ENCODE data around the gene KRTAP5-4.
"Not testable (repeated sequence)": the region's sequence is repeated elsewhere in the genome, so short reads cannot be mapped to it uniquely, and the experiment has no call there.

Gene KRTAP5-4

GRCh38 chr11:1603629-1604028 lies 18.3 kb downstream of the KRTAP5-4 start:
- no peaks in the 10 kb centered on the region for H3K27me3 ChIP-seq (ENCODE audit: control insufficient read depth in 1 of 2, insufficient read depth in 2 of 2, low read length in 2 of 2)
- H3K4me1 ChIP-seq (ENCODE audit: control insufficient read depth in 1 of 2, insufficient read depth in 2 of 2, low read length in 2 of 2): no peaks in the 10 kb centered on the region
- H3K4me3 ChIP-seq (ENCODE audit: low read depth in 1 of 2, low read length in 2 of 2): no peak overlapping the region
- H3K9me3 ChIP-seq (ENCODE audit: control insufficient read depth in 1 of 2, low read length in 2 of 2): no peaks in the 10 kb centered on the region
- H3K36me3 ChIP-seq (ENCODE audit: control insufficient read depth in 1 of 2, insufficient read depth in 2 of 2, low read length in 2 of 2): no peaks in the 10 kb centered on the region
- no peak overlapping the region for H3K9ac ChIP-seq (ENCODE audit: low read depth in 1 of 2, low read length in 2 of 2)
- no peak overlapping the region for H3K27ac ChIP-seq (ENCODE audit: low read depth, low read length)

GRCh38 chr11:1601663-1602062 lies 20.3 kb downstream of the KRTAP5-4 start:
- H3K4me1 ChIP-seq (ENCODE audit: control insufficient read depth in 1 of 2, insufficient read depth in 2 of 2, low read length in 2 of 2); H3K27me3 ChIP-seq (ENCODE audit: control insufficient read depth in 1 of 2, insufficient read depth in 2 of 2, low read length in 2 of 2); H3K36me3 ChIP-seq (ENCODE audit: control insufficient read depth in 1 of 2, insufficient read depth in 2 of 2, low read length in 2 of 2); H3K9ac ChIP-seq (ENCODE audit: low read depth in 1 of 2, low read length in 2 of 2); H3K4me3 ChIP-seq (ENCODE audit: low read depth in 1 of 2, low read length in 2 of 2); H3K9me3 ChIP-seq (ENCODE audit: control insufficient read depth in 1 of 2, low read length in 2 of 2); H3K27ac ChIP-seq (ENCODE audit: low read depth, low read length): not testable (repeated sequence)

- H3K9ac ChIP-seq (ENCODE audit: low read depth in 1 of 2, low read length in 2 of 2): no peak overlapping the region
- peaks cover 0 to 18% of the 10 kb centered on the region in 2 donors for H3K4me1 ChIP-seq (ENCODE audit: control insufficient read depth in 1 of 2, insufficient read depth in 2 of 2, low read length in 2 of 2)
- H3K27me3 ChIP-seq (ENCODE audit: control insufficient read depth in 1 of 2, insufficient read depth in 2 of 2, low read length in 2 of 2): peaks cover 0 to 3% of the 10 kb centered on the region in 2 donors
- no peaks in the 10 kb centered on the region for H3K9me3 ChIP-seq (ENCODE audit: control insufficient read depth in 1 of 2, low read length in 2 of 2)
- H3K27ac ChIP-seq (ENCODE audit: low read depth, low read length): no peak overlapping the region
- no peaks in the 10 kb centered on the region for H3K36me3 ChIP-seq (ENCODE audit: control insufficient read depth in 1 of 2, insufficient read depth in 2 of 2, low read length in 2 of 2)
- H3K4me3 ChIP-seq (ENCODE audit: low read depth in 1 of 2, low read length in 2 of 2): no peak overlapping the region
These were observed 21.3 kb downstream of the KRTAP5-4 start for GRCh38 chr11:1600626-1601025.

DNA sequence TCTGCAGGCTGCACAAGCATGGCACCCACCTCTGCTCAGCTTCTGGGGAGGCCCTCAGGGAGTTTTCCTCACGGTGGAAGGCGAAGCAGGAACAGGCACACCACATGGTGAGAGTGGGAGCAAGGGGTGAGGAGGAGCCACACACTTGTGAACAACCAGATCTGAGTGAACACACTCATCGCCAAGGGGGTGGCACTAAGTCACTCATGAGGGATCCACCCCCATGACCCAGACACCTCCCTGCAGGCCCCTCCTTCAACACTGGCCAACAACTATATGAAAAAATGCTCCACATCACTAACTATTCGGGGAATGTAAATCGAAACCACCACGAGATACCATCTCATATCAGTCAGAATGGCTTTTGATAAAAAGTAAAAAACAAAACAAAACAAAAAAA lies 23.1 kb downstream of the KRTAP5-4 start:
- peaks cover 0 to 19% of the 10 kb centered on the region in 2 donors for H3K4me1 ChIP-seq (ENCODE audit: control insufficient read depth in 1 of 2, insufficient read depth in 2 of 2, low read length in 2 of 2)
- H3K9me3 ChIP-seq (ENCODE audit: control insufficient read depth in 1 of 2, low read length in 2 of 2): no peaks in the 10 kb centered on the region

GRCh38 chr11:1598406-1598805 lies 23.5 kb downstream of the KRTAP5-4 start:
- not testable (repeated sequence) for H3K36me3 ChIP-seq (ENCODE audit: control insufficient read depth in 1 of 2, insufficient read depth in 2 of 2, low read length in 2 of 2); H3K9ac ChIP-seq (ENCODE audit: low read depth in 1 of 2, low read length in 2 of 2); H3K4me3 ChIP-seq (ENCODE audit: low read depth in 1 of 2, low read length in 2 of 2); H3K27ac ChIP-seq (ENCODE audit: low read depth, low read length); H3K27me3 ChIP-seq (ENCODE audit: control insufficient read depth in 1 of 2, insufficient read depth in 2 of 2, low read length in 2 of 2); H3K9me3 ChIP-seq (ENCODE audit: control insufficient read depth in 1 of 2, low read length in 2 of 2)
- H3K4me1 ChIP-seq (ENCODE audit: control insufficient read depth in 1 of 2, insufficient read depth in 2 of 2, low read length in 2 of 2): peaks cover 0 to 19% of the 10 kb centered on the region in 2 donors

More for the DNA sequence above, 23.1 kb downstream of the KRTAP5-4 start:
- no peak overlapping the region for H3K27ac ChIP-seq (ENCODE audit: low read depth, low read length)
- H3K9ac ChIP-seq (ENCODE audit: low read depth in 1 of 2, low read length in 2 of 2): no peak overlapping the region
- H3K27me3 ChIP-seq (ENCODE audit: control insufficient read depth in 1 of 2, insufficient read depth in 2 of 2, low read length in 2 of 2): peaks cover 0 to 3% of the 10 kb centered on the region in 2 donors
- H3K36me3 ChIP-seq (ENCODE audit: control insufficient read depth in 1 of 2, insufficient read depth in 2 of 2, low read length in 2 of 2): no peaks in the 10 kb centered on the region
- no peak overlapping the region for H3K4me3 ChIP-seq (ENCODE audit: low read depth in 1 of 2, low read length in 2 of 2)

DNA sequence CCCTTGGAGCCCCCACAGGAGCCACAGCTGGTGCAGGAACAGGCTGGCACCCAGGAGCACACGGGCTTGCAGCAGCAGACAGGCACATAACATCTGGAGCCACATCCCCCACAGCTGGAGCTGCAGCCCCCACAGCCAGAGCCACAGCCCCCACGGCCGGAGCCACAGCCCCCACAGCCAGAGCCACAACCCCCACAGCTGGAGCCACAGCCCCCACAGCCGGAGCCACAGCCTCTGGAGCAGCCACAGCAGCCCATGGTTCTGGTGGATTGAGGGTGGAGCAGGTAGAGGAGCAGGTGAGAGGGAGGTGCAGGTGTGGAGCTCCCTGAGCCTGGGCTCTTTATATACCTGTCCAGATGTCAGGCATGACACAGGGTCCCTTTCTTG lies 24.0 kb downstream of the KRTAP5-4 start, which contains the start of gene KRTAP5-2:
KRTAP5-2 (minus strand) TSS at position 301 of the 387 bp plus-strand sequence; CDS start at position 257, 44 bp downstream.
- no peak within 1 kb of the TSS for H3K4me3 ChIP-seq (ENCODE audit: low read depth in 1 of 2, low read length in 2 of 2)
- H3K36me3 ChIP-seq (ENCODE audit: control insufficient read depth in 1 of 2, insufficient read depth in 2 of 2, low read length in 2 of 2): no peaks in the 10 kb centered on the region
- H3K27ac ChIP-seq (ENCODE audit: low read depth, low read length): no peak within 1 kb of the TSS
- no peaks in the 10 kb centered on the region for H3K9me3 ChIP-seq (ENCODE audit: control insufficient read depth in 1 of 2, low read length in 2 of 2)
- peaks cover 0 to 19% of the 10 kb centered on the region in 2 donors for H3K4me1 ChIP-seq (ENCODE audit: control insufficient read depth in 1 of 2, insufficient read depth in 2 of 2, low read length in 2 of 2)
- no peak within 1 kb of the TSS for H3K9ac ChIP-seq (ENCODE audit: low read depth in 1 of 2, low read length in 2 of 2)
- peaks cover 0 to 6% of the 10 kb centered on the region in 2 donors for H3K27me3 ChIP-seq (ENCODE audit: control insufficient read depth in 1 of 2, insufficient read depth in 2 of 2, low read length in 2 of 2)

DNA sequence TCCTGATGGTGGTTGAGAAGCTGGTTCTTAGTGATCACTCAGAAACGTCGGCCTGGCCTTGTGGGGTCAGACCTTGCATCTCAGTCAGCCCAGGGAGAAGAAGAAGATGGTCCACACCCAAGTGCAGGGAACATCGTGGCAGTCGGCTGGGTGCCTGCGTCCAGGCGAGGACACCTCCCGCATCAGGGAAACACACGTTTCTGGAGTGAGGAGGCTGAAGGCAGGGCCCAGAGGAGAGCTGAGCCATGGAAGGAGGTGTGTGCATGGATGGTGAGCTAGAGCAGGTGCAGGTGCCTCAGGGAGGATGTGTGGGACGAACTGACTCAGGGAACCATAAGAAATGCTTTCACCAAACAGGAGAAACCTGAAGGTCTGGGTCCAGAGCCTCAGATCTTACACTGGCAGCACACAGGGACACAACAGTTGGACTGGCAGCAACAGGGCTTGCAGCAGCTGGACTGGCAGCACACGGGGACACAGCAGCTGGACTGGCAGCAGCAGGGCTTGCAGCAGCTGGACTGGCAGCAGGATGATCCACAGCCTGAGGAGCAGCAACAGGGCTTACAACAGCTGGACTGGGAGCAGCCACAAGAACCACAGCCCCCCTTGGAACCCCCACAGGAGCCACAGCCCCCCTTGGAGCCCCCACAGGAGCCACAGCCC lies 24.5 kb downstream of the KRTAP5-4 start:
- Histone ChIP-seq H3K27ac (ENCODE audit: low read depth, low read length) (no peak overlapping the region), H3K4me1 (ENCODE audit: control insufficient read depth in 1 of 2, insufficient read depth in 2 of 2, low read length in 2 of 2) (peaks cover 0 to 19% of the 10 kb centered on the region in 2 donors), H3K9ac (ENCODE audit: low read depth in 1 of 2, low read length in 2 of 2) (no peak overlapping the region), H3K36me3 (ENCODE audit: control insufficient read depth in 1 of 2, insufficient read depth in 2 of 2, low read length in 2 of 2) (no peaks in the 10 kb centered on the region), H3K9me3 (ENCODE audit: control insufficient read depth in 1 of 2, low read length in 2 of 2) (no peaks in the 10 kb centered on the region), H3K4me3 (ENCODE audit: low read depth in 1 of 2, low read length in 2 of 2) (no peak overlapping the region), H3K27me3 (ENCODE audit: control insufficient read depth in 1 of 2, insufficient read depth in 2 of 2, low read length in 2 of 2) (peaks cover 0 to 6% of the 10 kb centered on the region in 2 donors)

- not testable (repeated sequence) for H3K27ac ChIP-seq (ENCODE audit: low read depth, low read length); H3K4me3 ChIP-seq (ENCODE audit: low read depth in 1 of 2, low read length in 2 of 2); H3K9me3 ChIP-seq (ENCODE audit: control insufficient read depth in 1 of 2, low read length in 2 of 2); H3K27me3 ChIP-seq (ENCODE audit: control insufficient read depth in 1 of 2, insufficient read depth in 2 of 2, low read length in 2 of 2); H3K36me3 ChIP-seq (ENCODE audit: control insufficient read depth in 1 of 2, insufficient read depth in 2 of 2, low read length in 2 of 2); H3K9ac ChIP-seq (ENCODE audit: low read depth in 1 of 2, low read length in 2 of 2)
- peaks cover 0 to 19% of the 10 kb centered on the region in 2 donors for H3K4me1 ChIP-seq (ENCODE audit: control insufficient read depth in 1 of 2, insufficient read depth in 2 of 2, low read length in 2 of 2)
These were observed 25.3 kb downstream of the KRTAP5-4 start for GRCh38 chr11:1596576-1597121.

- peaks cover 0 to 19% of the 10 kb centered on the region in 2 donors for H3K4me1 ChIP-seq (ENCODE audit: control insufficient read depth in 1 of 2, insufficient read depth in 2 of 2, low read length in 2 of 2)
- H3K9me3 ChIP-seq (ENCODE audit: control insufficient read depth in 1 of 2, low read length in 2 of 2); H3K36me3 ChIP-seq (ENCODE audit: control insufficient read depth in 1 of 2, insufficient read depth in 2 of 2, low read length in 2 of 2); H3K4me3 ChIP-seq (ENCODE audit: low read depth in 1 of 2, low read length in 2 of 2); H3K9ac ChIP-seq (ENCODE audit: low read depth in 1 of 2, low read length in 2 of 2); H3K27me3 ChIP-seq (ENCODE audit: control insufficient read depth in 1 of 2, insufficient read depth in 2 of 2, low read length in 2 of 2); H3K27ac ChIP-seq (ENCODE audit: low read depth, low read length): not testable (repeated sequence)
These were observed 25.9 kb downstream of the KRTAP5-4 start for GRCh38 chr11:1595994-1596575.

GRCh38 chr11:1592628-1593027 lies 29.3 kb downstream of the KRTAP5-4 start:
- Histone ChIP-seq H3K9ac (ENCODE audit: low read depth in 1 of 2, low read length in 2 of 2) (no peak overlapping the region), H3K4me1 (ENCODE audit: control insufficient read depth in 1 of 2, insufficient read depth in 2 of 2, low read length in 2 of 2) (peaks cover 0 to 19% of the 10 kb centered on the region in 2 donors), H3K36me3 (ENCODE audit: control insufficient read depth in 1 of 2, insufficient read depth in 2 of 2, low read length in 2 of 2) (no peaks in the 10 kb centered on the region), H3K9me3 (ENCODE audit: control insufficient read depth in 1 of 2, low read length in 2 of 2) (no peaks in the 10 kb centered on the region), H3K4me3 (ENCODE audit: low read depth in 1 of 2, low read length in 2 of 2) (no peak overlapping the region), H3K27ac (ENCODE audit: low read depth, low read length) (no peak overlapping the region), H3K27me3 (ENCODE audit: control insufficient read depth in 1 of 2, insufficient read depth in 2 of 2, low read length in 2 of 2) (peaks cover 0 to 6% of the 10 kb centered on the region in 2 donors)

Data from duodenal mucosa (tissue), 2 donors.